GM18870 (cell line): ENCODE data around the gene ARL4D.
"Not testable (repeated sequence)": the region's sequence is repeated elsewhere in the genome, so short reads cannot be mapped to it uniquely, and the experiment has no call there.

Source experiments
- ATAC-seq: cut with Tn5 transposase; IDR thresholded peaks from one replicate; pipeline ENCODE4 v1.9.1; 2021; ENCODE audit warnings: moderate library complexity; ENCODE audit not compliant: unreplicated experiment

ARL4D gene

DNA sequence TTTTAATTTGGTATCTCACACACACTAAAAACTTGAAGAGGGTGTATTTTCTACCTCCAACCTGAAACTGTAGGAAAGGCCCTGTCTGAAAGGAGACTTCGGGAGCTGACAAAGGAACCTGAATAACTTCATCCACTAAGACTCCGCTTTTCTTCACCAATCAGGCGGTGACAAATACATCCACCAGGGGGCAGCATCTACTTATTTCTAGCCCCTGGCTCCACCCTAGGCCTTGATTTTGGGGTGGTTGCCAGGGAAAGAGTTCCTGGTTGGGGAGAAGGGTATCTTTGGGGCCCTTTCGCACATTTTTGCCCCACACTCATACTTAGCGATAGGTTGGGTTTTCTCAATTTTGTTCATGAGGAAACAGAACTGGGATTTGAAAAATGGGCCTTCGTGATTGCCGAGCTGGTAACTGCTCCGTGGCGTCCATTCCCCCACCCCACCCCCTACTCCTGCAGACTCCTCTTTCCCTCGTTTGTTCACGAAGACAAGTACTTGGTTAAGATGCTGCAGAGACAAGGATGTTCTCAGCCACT, 4.8 kb upstream of the ARL4D start:
- ATAC-seq = no peak

- ATAC-seq = not testable (repeated sequence)
These were observed 4.1 kb upstream of the ARL4D start for GRCh38 chr17:43394696-43395095.

DNA sequence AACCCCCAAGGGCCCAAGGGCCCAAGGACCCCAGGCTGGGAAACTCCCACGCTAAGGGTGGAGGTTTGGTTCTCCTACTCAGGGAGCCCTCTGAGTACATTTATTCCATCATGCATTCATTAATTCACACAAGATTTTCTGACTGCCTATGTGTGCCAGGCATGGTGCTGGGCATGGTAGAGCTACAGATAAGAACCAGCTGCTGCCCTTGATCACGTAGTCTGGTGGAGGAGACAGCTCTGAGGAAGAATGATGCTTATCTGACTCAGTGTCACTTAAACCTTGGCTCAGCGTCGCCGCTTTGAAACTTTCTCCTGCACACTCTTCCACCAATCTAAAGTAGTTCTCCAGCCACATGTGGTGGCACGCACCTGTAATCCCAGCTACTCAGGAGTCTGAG, 3.6 kb upstream of the ARL4D start:
- no peak for ATAC-seq

- ATAC-seq = no peak
These were observed 2.2 kb upstream of the ARL4D start for GRCh38 chr17:43396491-43397060.

DNA sequence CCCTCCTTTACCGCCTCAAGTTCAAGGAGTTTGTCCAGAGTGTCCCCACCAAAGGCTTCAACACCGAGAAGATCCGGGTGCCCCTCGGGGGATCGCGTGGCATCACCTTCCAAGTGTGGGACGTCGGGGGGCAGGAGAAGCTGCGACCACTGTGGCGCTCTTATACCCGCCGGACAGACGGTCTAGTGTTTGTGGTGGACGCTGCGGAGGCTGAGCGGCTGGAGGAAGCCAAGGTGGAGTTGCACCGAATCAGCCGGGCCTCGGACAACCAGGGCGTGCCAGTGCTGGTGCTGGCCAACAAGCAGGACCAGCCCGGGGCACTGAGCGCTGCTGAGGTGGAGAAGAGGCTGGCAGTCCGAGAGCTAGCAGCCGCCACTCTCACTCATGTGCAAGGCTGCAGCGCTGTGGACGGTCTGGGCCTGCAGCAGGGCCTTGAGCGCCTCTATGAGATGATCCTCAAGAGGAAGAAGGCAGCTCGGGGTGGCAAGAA, 1.1 kb downstream of the ARL4D start:
- ATAC-seq = no peak

DNA sequence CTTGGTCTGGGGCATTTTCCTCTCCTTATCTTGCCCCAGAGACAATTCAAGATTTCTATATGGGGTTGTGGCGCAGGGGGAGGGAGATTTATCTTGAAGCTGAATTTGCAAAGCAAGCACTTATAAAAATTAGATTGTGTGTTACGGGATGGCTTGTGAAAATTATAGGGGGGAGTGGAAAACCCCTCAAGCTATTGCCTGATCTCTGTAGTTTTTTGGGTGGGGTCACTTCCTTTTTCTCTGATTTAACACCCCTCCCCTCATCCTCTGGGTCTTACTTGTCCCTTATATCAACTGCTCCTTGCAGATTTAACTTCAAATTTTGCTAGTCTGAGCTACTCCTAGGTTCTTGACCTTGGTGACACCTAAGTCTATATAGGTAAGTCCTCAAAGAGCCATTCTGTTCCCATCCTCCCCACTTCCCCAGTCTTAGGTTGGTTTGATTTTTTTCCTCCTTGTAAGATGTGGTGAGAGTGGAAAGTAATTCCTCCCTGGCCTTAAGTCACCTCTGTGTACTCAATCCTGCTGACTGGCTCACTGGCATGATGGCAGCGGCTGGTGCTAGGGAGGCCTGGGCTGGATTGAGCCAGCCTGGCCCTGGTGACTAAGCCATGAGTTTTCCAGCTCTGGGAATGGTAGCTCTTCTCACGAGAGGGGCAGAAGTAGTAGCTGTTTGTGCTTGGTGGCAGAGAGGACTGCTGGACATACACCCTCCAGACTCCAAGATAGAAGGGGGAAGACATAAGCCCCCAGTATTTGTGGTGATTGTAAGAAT, 2.3 kb downstream of the ARL4D start:
- ATAC-seq = no peak

- ATAC-seq = no peak
These were observed 3.3 kb downstream of the ARL4D start for GRCh38 chr17:43402078-43402477.

- no peak for ATAC-seq
These were observed 3.8 kb downstream of the ARL4D start for GRCh38 chr17:43402567-43402966.

GRCh38 chr17:43403846-43404245, 5.1 kb downstream of the ARL4D start:
- ATAC-seq = no peak

DNA sequence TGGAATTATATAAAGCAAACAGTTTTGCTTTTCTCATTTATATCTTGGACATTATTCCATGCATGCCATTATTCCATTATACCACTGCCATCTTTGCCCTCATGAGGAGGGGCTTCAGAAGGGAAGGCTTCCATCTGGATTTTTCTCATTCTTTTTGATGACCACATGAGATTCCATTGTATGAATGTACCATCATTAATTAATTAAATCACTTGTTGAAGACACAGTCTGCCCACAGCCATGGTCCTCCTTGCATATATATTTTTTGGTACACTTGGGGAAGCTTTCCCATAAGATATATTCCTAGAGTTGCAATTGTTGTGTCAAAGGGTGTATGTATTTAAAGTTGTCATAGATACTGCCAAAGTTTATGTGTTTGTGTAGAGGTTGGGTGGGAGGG, 7.1 kb downstream of the ARL4D start:
- ATAC-seq = no peak

DNA sequence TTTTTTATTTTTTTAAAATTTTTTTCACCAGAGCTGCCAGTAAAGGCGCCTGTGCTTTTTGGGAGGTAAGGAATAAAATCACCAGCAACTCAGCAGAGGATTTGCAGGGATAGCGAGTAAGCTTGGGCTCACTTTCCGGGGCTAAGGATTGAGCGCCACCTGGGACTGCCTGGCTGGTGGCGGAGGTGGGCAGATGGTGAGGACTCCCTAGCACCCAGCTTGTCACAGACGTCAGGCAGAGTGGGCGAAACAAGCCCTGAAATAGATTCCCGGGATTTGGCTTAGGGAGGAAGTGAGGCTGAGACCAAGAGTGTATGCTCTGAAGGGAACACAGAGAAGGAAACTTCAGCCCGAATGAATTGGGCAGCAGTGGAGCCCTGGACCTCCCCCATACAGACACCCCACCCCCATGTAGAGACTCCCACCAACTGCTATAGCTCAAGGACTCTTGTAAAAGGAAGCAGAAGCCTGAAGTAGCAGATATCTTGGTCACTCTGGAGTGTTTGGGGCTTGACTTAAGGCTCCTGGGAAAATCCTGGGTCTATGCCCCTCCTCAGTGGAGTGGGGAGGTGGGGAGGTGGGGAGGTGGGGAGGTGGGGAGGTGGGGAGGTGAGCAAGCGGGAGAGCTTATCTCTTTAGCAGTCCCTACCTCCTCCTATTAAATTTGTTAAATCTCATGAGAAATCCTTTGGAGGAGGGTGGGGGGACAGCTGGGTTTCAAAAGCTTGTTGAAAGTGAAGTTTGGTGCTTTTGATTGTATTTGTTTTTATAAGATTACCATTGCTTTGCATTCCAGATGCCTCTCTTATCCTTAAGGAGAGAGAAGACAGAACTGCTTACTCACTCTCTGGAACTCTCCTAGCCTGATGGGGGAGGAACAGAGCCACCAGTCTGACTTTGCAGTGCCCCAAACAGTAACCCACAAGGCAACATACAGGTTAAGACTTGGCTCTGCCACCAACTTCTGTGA, 8.2 kb downstream of the ARL4D start:
- ATAC-seq = no peak

DNA sequence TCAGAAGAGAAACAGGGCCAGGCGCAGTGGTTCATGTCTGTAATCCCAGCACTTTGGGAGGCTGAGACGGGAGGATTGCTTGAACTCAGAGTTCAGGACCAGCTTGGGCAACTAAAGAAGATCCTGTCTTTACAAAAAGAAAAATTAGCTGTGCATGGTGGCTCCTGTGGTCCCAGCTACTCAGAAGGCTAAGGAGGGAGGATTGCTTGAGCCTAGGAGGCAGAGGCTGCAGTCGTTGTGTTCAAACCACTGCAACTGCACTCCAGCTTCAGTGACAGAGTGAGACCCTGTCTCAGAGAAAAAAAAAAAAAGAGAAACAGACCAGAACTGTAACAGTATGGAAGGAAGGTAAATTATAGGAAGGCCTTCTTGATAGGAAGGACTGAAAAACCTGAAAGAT, 10.3 kb downstream of the ARL4D start:
- no peak for ATAC-seq

DNA sequence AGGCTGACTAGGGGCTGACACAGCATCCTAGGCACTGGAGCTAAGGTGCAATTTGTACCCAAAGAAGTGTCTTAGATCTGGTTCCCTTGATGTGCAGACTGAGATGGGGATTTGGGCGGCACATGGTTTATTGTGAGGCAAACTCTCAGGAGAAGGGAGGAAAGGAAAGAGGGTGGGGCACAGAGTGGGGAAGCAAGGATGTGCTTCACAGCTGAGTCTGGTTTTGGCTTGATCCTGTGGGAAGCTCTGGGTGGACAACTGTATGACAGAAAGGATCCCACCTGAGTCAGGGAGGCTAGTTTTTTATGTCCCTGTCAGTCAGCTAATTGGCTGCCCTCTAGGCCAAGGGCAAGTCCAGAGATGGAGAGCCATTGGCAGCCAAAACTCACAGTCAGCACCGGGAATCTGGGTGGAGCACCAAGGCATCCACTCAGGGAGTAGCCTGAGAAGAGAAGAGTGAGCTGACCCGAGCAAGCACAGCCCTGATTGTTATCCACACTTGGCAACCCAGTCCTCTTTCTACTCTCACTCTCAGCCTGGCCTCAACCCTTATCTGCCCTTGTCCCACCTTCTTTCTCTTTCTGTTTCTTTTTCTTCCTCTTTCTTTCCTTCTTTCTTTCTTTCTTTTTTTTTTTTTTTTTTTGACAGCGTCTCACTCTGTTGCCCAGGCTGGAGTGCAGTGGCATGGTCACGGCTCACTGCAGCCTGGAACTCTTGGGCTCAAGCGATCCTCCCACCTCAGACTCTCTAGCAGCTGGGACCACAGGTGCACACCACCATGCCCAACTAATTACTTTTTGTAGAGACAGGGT, 12.0 kb downstream of the ARL4D start:
- ATAC-seq = no peak

- no peak for ATAC-seq
These were observed 12.5 kb downstream of the ARL4D start for GRCh38 chr17:43411369-43411677.

DNA sequence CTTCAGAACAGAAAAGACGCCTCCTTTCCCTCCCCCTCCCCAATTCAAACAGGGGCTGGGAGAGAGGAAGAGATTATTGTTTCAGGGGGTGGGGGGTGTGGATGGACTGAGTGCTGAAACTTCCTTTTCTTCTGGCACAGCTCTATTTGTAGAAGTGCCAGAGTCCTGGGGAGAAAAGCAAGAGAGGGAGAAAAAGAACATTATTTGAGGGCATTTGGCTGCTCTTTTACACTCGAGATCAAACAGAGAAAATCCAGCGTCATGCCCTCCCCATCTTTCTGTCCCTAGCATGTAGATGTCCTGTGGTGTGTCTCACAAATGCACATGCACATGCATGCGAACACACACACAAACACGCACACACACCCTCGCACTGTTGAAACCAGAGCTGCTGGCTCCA, 13.0 kb downstream of the ARL4D start:
- no peak for ATAC-seq

DNA sequence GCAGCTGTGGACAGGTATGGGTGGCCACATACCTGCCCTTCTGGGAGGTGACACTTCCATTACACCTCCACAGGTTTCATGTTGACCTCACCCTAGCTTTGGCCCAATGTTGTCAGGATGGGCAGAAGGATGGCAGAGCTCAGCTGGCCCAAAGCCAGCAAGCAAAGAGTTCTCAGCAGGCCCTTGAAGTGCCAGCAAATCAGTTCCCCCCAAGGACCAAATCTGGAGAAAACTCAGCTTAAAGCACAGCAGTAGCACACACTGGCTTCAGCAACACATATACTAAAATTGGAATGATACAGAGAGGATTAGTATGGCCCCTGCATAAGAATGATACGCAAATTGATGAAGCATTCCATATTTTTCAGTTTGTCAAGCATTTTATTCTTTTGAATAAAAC, 13.4 kb downstream of the ARL4D start:
- ATAC-seq = no peak

DNA sequence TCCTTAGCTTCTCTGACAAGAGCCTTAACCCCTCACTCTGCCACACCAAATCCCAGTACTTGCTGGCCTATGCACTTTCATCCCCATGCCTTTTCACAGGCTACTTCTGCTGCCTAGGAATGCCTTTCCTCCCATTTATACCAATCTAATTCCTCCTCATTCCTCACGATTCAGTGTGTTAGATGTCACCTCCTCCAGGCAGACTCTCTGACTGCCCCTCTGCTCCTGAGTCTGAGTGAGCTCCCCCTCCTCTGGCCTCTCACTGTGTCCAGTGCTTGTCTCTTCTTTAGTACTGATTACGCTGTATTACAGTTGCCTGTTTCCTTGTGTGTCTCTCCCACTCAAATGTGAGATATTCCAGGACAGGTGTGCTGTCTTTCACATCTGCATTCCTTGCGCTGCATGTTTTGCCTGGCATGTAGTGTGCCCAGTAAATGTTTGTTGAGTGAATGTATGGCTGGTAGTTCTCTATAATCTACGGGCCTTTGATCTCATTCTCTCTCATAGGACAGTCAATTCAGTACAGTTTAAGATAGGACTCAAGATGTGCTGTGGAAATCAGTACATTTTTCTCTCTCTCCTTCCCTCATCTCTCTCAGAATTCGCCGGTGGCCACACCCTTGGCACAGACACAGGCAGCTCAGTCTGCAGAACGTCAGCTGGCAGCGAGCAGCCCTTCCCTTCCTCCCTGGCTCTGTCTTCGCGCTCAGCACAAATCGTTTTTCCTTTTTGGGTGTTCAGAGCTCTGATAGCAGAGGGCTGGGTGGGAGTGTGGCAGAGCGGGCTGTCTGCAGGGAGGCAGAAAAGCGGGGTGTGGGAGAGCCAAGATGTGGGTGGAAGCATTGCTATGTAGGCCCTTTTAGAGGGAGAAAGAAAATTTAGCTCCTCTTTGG, 18.5 kb downstream of the ARL4D start:
- ATAC-seq = no peak

GRCh38 chr17:43418441-43419374, 19.9 kb downstream of the ARL4D start:
- ATAC-seq = no peak
